CD4-positive, alpha-beta memory T cell (primary cell): Measurements from ENCODE around the gene AGTR2. TPM values are rescaled to one million over a fixed set of nuclear protein-coding genes. Genes with fewer than 3 reads are reported as not detected.
"Not testable (repeated sequence)": the region's sequence is repeated elsewhere in the genome, so short reads cannot be mapped to it uniquely, and the experiment has no call there.

ENCODE experiments used
- CTCF ChIA-PET: fragments of 350-600 bp; sonication (Branson Sonifier 250); formaldehyde crosslinking; loops from one replicate; lab custom pipeline; 2021; ENCODE audit warnings: inconsistent platforms; ENCODE audit not compliant: partially characterized antibody; lab: Charles Lee
- POLR2A ChIA-PET: fragments of 350-600 bp; sonication (Branson Sonifier 250); formaldehyde crosslinking; loops from one replicate; lab custom pipeline; 2021; ENCODE audit not compliant: partially characterized antibody; lab: Charles Lee
- DNase-seq, 5 donors: peaks; one replicate each; pipeline versions ENCODE4 v3.0.0 to v3.0.0-alpha.2; 2020 to 2022; ENCODE audit warnings: mixed read lengths in 1 of 5
- H3K27ac ChIP-seq: one replicate; pipeline ENCODE4 v1.7.0; 2013; ENCODE audit warnings: low read depth, low read length
- H3K27me3 ChIP-seq: 2 replicates; pipeline ENCODE4 v1.7.0; 2013; ENCODE audit warnings: mild to moderate bottlenecking, low read length, moderate library complexity; ENCODE audit not compliant: insufficient read depth
- H3K36me3 ChIP-seq: 2 replicates; pipeline ENCODE4 v1.7.0; 2013; ENCODE audit warnings: mild to moderate bottlenecking, low read length, moderate library complexity; ENCODE audit not compliant: insufficient read depth
- H3K4me1 ChIP-seq: 2 replicates; pipeline ENCODE4 v1.7.0; 2013; ENCODE audit warnings: mild to moderate bottlenecking, low read length, moderate library complexity; ENCODE audit not compliant: insufficient read depth
- H3K4me3 ChIP-seq, 2 donors: one replicate each; pipeline ENCODE4 v1.7.0; 2013; ENCODE audit warnings: low read length in 2 of 2, mild to moderate bottlenecking in 1 of 2
- H3K9me3 ChIP-seq, 2 donors: one replicate each; pipeline ENCODE4 v1.7.0; 2013; ENCODE audit warnings: low read length in 2 of 2, control low read depth in 1 of 2; ENCODE audit not compliant: control insufficient read depth in 1 of 2
- H3K27ac Mint-ChIP-seq, 7 donors: one replicate each; pipeline ENCODE4 v1.8.0; 2020 to 2021; ENCODE audit warnings: mixed read lengths in 7 of 7, mild to moderate bottlenecking in 6 of 7, inconsistent platforms in 3 of 7, moderate library complexity in 3 of 7
- H3K27me3 Mint-ChIP-seq, 2 donors: one replicate each; pipeline ENCODE4 v1.8.0; 2020 to 2021; ENCODE audit warnings: mixed read lengths in 2 of 2
- H3K36me3 Mint-ChIP-seq, 2 donors: one replicate each; pipeline ENCODE4 v1.8.0; 2020 to 2021; ENCODE audit warnings: mixed read lengths in 2 of 2, inconsistent platforms in 1 of 2, mild to moderate bottlenecking in 1 of 2
- H3K4me1 Mint-ChIP-seq, 4 donors: one replicate each; pipeline ENCODE4 v1.8.0; 2020 to 2021; ENCODE audit warnings: mixed read lengths in 4 of 4, mild to moderate bottlenecking in 1 of 4
- H3K4me3 Mint-ChIP-seq, 8 donors: one replicate each; pipeline ENCODE4 v1.8.0; 2020 to 2021; ENCODE audit warnings: mixed read lengths in 8 of 8, mild to moderate bottlenecking in 7 of 8, moderate library complexity in 6 of 8, inconsistent platforms in 3 of 8
- H3K9me3 Mint-ChIP-seq, 8 donors: one replicate each; pipeline ENCODE4 v1.8.0; 2020 to 2021; ENCODE audit warnings: mixed read lengths in 8 of 8, mild to moderate bottlenecking in 5 of 8, inconsistent platforms in 3 of 8, moderate library complexity in 1 of 8
- intact Hi-C: fragments of 100-400 bp; cut with micrococcal nuclease; formaldehyde crosslinking; loops from one replicate; pipeline ENCODE4 v1.15.1; 2023
- polyA plus RNA-seq, 2 donors: library from polyadenylated mRNA; unstranded; fragments of 300-500 nt; fragmentation: Illumina TruSeq; gene quantifications; one replicate each; pipeline ENCODE4 v1.2.3, GENCODE V29; 2021
- total RNA-seq, 2 experiments: library from RNA; stranded (reverse); gene quantifications; one replicate each; pipeline ENCODE4 v1.2.3, GENCODE V29; 2021

The AGTR2 gene, protein sequence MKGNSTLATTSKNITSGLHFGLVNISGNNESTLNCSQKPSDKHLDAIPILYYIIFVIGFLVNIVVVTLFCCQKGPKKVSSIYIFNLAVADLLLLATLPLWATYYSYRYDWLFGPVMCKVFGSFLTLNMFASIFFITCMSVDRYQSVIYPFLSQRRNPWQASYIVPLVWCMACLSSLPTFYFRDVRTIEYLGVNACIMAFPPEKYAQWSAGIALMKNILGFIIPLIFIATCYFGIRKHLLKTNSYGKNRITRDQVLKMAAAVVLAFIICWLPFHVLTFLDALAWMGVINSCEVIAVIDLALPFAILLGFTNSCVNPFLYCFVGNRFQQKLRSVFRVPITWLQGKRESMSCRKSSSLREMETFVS
- total RNA-seq (not detected), polyA plus RNA-seq (not detected)

DNA sequence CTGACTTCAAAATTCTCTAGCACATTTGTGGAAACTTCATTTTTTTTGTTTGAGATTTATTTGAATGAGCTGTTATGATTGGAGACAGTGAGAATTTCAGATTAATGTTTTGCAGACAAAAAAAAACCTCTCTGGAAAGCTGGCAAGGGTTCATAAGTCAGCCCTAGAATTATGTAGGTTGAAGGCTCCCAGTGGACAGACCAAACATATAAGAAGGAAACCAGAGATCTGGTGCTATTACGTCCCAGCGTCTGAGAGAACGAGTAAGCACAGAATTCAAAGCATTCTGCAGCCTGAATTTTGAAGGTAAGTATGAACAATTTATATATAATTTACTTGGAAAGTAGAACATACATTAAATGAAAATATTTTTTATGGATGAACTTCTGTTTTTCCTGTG is at the start of gene AGTR2:
Gene AGTR2, plus strand, starts transcription at position 234 of the 400 bp plus-strand sequence. CDS start 1,537 bp downstream, outside the sequence.
- H3K36me3 ChIP-seq: no peaks in the 10 kb centered on the region
- Mint-ChIP-seq H3K36me3 (no peaks in the 10 kb centered on the region), H3K27me3 (no peaks in the 10 kb centered on the region), H3K4me3 (no peak within 1 kb of the TSS), H3K9me3 (peaks cover 0 to 3% (median 0%) of the 10 kb centered on the region in 8 donors), H3K4me1 (no peaks in the 10 kb centered on the region), H3K27ac (no peak within 1 kb of the TSS)
- ChIA-PET POLR2A (no interaction called here), CTCF (no interaction called here)
- DNase-seq: no peak
- no peak within 1 kb of the TSS for H3K4me3 ChIP-seq
- no peaks in the 10 kb centered on the region for H3K27me3 ChIP-seq
- H3K9me3 ChIP-seq: no peaks in the 10 kb centered on the region
- no peak within 1 kb of the TSS for H3K27ac ChIP-seq
- no peaks in the 10 kb centered on the region for H3K4me1 ChIP-seq
- intact Hi-C loops: no loop called here

DNA sequence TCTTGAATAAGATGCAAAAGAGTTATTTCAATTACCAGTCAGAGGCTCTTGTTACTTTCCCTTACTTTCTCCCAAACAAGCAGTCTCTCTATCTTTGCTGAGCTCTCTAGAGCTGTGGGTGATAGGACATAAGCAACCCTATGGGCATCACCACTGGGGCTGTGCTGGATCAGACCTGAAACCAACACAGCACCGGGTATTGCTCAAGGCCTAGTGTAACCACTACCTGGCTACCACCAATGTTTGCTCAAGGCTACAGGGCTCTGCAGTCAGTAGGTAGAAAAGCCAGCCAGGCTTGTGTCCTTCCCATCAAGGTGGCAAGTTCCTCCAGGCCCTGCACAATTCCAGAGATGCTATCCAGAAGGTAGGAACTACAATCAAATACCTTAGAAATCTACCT is 35.3 kb upstream of the AGTR2 start:
- no peaks in the 10 kb centered on the region for H3K36me3 Mint-ChIP-seq
- no peaks in the 10 kb centered on the region for H3K4me1 Mint-ChIP-seq
- Histone ChIP-seq H3K9me3 (no peaks in the 10 kb centered on the region), H3K27me3 (no peaks in the 10 kb centered on the region), H3K27ac (no peak overlapping the region), H3K36me3 (no peaks in the 10 kb centered on the region), H3K4me1 (no peaks in the 10 kb centered on the region), H3K4me3 (no peak overlapping the region)
- H3K4me3 Mint-ChIP-seq: no peak overlapping the region
- no peaks in the 10 kb centered on the region for H3K27me3 Mint-ChIP-seq
- peaks cover 0 to 5% (median 0%) of the 10 kb centered on the region in 8 donors for H3K9me3 Mint-ChIP-seq
- ChIA-PET CTCF (no interaction called here), POLR2A (no interaction called here)
- intact Hi-C loops: no loop called here
- no peak overlapping the region for H3K27ac Mint-ChIP-seq
- DNase-seq: no peak

DNA sequence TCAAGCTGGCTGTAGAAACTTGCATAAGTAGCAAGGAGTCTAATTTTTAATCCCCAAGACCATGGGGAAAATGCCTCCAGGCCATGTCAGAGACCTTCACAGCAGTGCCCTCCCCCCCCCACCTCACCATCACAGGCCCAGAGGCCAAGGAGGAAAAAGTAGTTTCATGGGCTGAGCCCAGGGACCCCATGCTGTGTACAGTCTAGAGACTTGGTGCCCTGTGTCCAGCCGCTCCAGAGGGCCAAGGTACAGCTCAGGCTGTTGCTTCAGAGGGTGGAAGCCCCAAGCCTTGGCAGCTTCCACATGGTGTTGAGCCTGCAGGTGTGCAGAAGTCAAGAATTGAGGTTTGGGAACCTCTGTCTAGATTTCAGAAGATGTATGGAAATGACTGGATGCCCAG is 29.3 kb upstream of the AGTR2 start:
- H3K27ac Mint-ChIP-seq, H3K9me3 Mint-ChIP-seq, H3K4me3 ChIP-seq, H3K36me3 Mint-ChIP-seq, H3K27ac ChIP-seq, H3K27me3 ChIP-seq, H3K4me3 Mint-ChIP-seq, H3K9me3 ChIP-seq, H3K4me1 Mint-ChIP-seq, intact Hi-C loops, DNase-seq, H3K27me3 Mint-ChIP-seq, POLR2A ChIA-PET, H3K36me3 ChIP-seq, H3K4me1 ChIP-seq, CTCF ChIA-PET: not testable (repeated sequence)

DNA sequence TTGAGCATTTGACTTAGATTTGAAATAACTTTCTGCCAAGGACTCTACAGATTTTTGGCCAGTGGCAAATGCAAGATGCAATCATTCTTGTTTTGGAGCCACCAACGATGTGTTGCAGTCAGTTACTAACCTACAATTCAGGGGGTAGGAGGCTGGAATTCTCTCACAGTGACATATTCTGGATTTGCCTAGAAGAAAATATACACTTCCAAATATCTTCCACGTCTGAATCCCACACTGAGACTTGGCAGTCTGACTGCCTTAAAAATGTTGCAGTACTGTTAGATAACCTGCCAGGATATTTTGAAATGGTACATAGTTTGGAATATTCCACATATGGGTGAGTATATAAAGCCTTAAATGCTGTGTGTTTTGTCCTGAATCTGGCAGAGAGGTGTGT is 27.6 kb upstream of the AGTR2 start:
- no peak overlapping the region for H3K27ac Mint-ChIP-seq
- Histone ChIP-seq H3K4me1 (no peaks in the 10 kb centered on the region), H3K27me3 (no peaks in the 10 kb centered on the region), H3K4me3 (no peak overlapping the region), H3K27ac (no peak overlapping the region), H3K9me3 (no peaks in the 10 kb centered on the region), H3K36me3 (no peaks in the 10 kb centered on the region)
- peaks cover 0 to 5% (median 0%) of the 10 kb centered on the region in 8 donors for H3K9me3 Mint-ChIP-seq
- DNase-seq: no peak
- CTCF ChIA-PET: no interaction called here
- H3K4me3 Mint-ChIP-seq: no peak overlapping the region
- H3K36me3 Mint-ChIP-seq: no peaks in the 10 kb centered on the region
- POLR2A ChIA-PET: no interaction called here
- intact Hi-C loops: no loop called here
- no peaks in the 10 kb centered on the region for H3K4me1 Mint-ChIP-seq
- no peaks in the 10 kb centered on the region for H3K27me3 Mint-ChIP-seq

DNA sequence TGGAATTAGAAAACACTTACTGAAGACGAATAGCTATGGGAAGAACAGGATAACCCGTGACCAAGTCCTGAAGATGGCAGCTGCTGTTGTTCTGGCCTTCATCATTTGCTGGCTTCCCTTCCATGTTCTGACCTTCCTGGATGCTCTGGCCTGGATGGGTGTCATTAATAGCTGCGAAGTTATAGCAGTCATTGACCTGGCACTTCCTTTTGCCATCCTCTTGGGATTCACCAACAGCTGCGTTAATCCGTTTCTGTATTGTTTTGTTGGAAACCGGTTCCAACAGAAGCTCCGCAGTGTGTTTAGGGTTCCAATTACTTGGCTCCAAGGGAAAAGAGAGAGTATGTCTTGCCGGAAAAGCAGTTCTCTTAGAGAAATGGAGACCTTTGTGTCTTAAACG is 2.4 kb downstream of the AGTR2 start:
- H3K4me1 ChIP-seq: no peaks in the 10 kb centered on the region
- no peak overlapping the region for H3K4me3 ChIP-seq
- Mint-ChIP-seq H3K9me3 (no peaks in the 10 kb centered on the region), H3K36me3 (no peaks in the 10 kb centered on the region), H3K27ac (no peak overlapping the region), H3K4me1 (no peaks in the 10 kb centered on the region), H3K4me3 (no peak overlapping the region), H3K27me3 (no peaks in the 10 kb centered on the region)
- no peaks in the 10 kb centered on the region for H3K9me3 ChIP-seq
- POLR2A ChIA-PET: no interaction called here
- H3K27ac ChIP-seq: no peak overlapping the region
- H3K36me3 ChIP-seq: no peaks in the 10 kb centered on the region
- intact Hi-C loops: no loop called here
- no peaks in the 10 kb centered on the region for H3K27me3 ChIP-seq
- CTCF ChIA-PET: no interaction called here
- DNase-seq: no peak

DNA sequence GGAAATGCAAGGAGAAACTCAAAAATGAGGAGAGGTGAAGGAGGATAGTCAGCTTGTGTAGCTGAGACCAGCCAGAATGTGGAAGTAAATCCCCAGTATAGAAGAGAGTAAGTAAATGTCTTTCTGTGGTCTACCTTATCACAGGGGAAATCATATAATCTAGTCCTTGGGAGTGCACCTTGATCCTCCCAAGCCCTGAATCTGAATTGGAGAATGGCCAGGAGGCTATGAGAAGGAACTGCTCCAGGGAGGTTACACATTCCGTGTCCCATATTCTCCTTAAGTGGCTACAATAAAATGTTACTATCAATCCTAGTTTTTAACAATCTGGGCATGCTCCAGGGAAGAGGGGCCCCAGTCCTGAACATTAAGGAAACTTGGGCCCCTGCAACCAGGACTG is 10.8 kb downstream of the AGTR2 start:
- Histone ChIP-seq H3K4me3 (no peak overlapping the region), H3K9me3 (no peaks in the 10 kb centered on the region), H3K36me3 (no peaks in the 10 kb centered on the region), H3K27ac (no peak overlapping the region), H3K4me1 (no peaks in the 10 kb centered on the region), H3K27me3 (no peaks in the 10 kb centered on the region)
- no peak for DNase-seq
- H3K9me3 Mint-ChIP-seq: peaks cover 0 to 15% (median 3%) of the 10 kb centered on the region in 8 donors
- POLR2A ChIA-PET: no interaction called here
- no peaks in the 10 kb centered on the region for H3K27me3 Mint-ChIP-seq
- intact Hi-C loops: no loop called here
- no peaks in the 10 kb centered on the region for H3K36me3 Mint-ChIP-seq
- no peak overlapping the region for H3K27ac Mint-ChIP-seq
- CTCF ChIA-PET: no interaction called here
- no peaks in the 10 kb centered on the region for H3K4me1 Mint-ChIP-seq
- no peak overlapping the region for H3K4me3 Mint-ChIP-seq

DNA sequence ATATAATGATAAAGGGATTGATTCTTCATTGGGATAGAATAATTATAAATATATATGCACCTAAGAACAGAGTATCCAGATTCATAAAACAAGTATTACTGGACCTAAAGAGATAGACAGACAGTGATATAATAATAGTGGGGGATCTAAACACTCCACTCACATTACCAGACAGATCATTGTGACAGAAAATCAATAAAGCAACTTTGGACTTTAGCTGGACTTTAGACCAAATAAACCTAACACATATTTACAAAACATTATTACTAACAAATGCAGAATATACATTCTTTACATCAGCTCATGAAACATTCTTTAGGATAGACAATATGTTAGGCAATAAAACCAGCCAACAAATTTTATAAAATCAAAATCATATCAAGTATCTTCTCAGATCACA is 14.6 kb downstream of the AGTR2 start:
- no peaks in the 10 kb centered on the region for H3K36me3 Mint-ChIP-seq
- H3K27ac ChIP-seq: no peak overlapping the region
- no peaks in the 10 kb centered on the region for H3K27me3 Mint-ChIP-seq
- CTCF ChIA-PET: no interaction called here
- H3K4me1 Mint-ChIP-seq: no peaks in the 10 kb centered on the region
- H3K4me3 Mint-ChIP-seq: no peak overlapping the region
- DNase-seq: no peak
- no peak overlapping the region for H3K27ac Mint-ChIP-seq
- intact Hi-C loops: no loop called here
- no peaks in the 10 kb centered on the region for H3K4me1 ChIP-seq
- no peaks in the 10 kb centered on the region for H3K27me3 ChIP-seq
- H3K9me3 Mint-ChIP-seq: peaks cover 0 to 10% (median 4%) of the 10 kb centered on the region in 8 donors
- H3K9me3 ChIP-seq: no peaks in the 10 kb centered on the region
- H3K36me3 ChIP-seq: no peaks in the 10 kb centered on the region
- H3K4me3 ChIP-seq: no peak overlapping the region
- POLR2A ChIA-PET: no interaction called here
